Measurements from ENCODE around the gene TOM1L2. TPM values are rescaled to one million over a fixed set of nuclear protein-coding genes. Genes with fewer than 3 reads are reported as not detected.
A peak's percentile ranks its signal among the peaks of the same experiment; 100 is the strongest.

Gene TOM1L2
- total and polyA plus RNA-seq, 8 donors = 13.3 to 154 (median 41.1) TPM

- DNase-seq = peak; percentile 47 to 52
- intact Hi-C loops (cut with DNase I; ENCODE audit: low total_unique reads) = no loop called here
- Histone ChIP-seq H3K27ac (peak overlapping the region; percentile 92 to 99 (median 95)), H3K4me1 (peaks cover 23 to 63% (median 40%) of the 10 kb centered on the region in 4 donors), H3K4me3 (peak overlapping the region; percentile 74 to 95 (median 89)), H3K36me3 (no peaks in the 10 kb centered on the region), H3K9me3 (no peaks in the 10 kb centered on the region), H3K27me3 (no peaks in the 10 kb centered on the region)
- 1 to 5% (median 2%) methylated on average over 7 to 33 of the region's 33 CpGs for WGBS, 5 donors
- TF ChIP-seq EP300 (IDR thresholded peaks at IDR 0.05) = no peak
- TF ChIP-seq POLR2A (IDR thresholded peaks at IDR 0.05) = no peak
- TF ChIP-seq POLR2AphosphoS5 (IDR thresholded peaks at IDR 0.05) = no peak
- no peak for TF ChIP-seq CTCF (IDR thresholded peaks at IDR 0.05)
These were observed 622 bp downstream of the TOM1L2 start for GRCh38 chr17:17971431-17972125.

GRCh38 chr17:17970699-17971430 lies 1.3 kb downstream of the TOM1L2 start:
- H3K27ac ChIP-seq = peak overlapping the region; percentile 92 to 99 (median 95)
- peak overlapping the region; percentile 74 to 95 (median 89) for H3K4me3 ChIP-seq

GRCh38 chr17:17966399-17966798 lies 5.8 kb downstream of the TOM1L2 start:
- no peak overlapping the region for H3K4me3 ChIP-seq
- H3K36me3 ChIP-seq = no peaks in the 10 kb centered on the region
- no peak overlapping the region for H3K27ac ChIP-seq
- intact Hi-C loops (cut with DNase I; ENCODE audit: low total_unique reads) = no loop called here
- H3K27me3 ChIP-seq = no peaks in the 10 kb centered on the region
- H3K9me3 ChIP-seq = no peaks in the 10 kb centered on the region
- no peak for DNase-seq
- WGBS, 5 donors = 55 to 76% (median 66%) methylated on average over 3 of the region's 3 CpGs
- TF ChIP-seq EP300 (IDR thresholded peaks at IDR 0.05) = no peak
- no peak for TF ChIP-seq POLR2A (IDR thresholded peaks at IDR 0.05)
- H3K4me1 ChIP-seq = peaks cover 15 to 77% (median 46%) of the 10 kb centered on the region in 4 donors

More at GRCh38 chr17:17970699-17971430, 1.3 kb downstream of the TOM1L2 start:
- no peaks in the 10 kb centered on the region for H3K9me3 ChIP-seq
- peak in 1 of 2 donors; percentile 39 for DNase-seq
- H3K27me3 ChIP-seq = no peaks in the 10 kb centered on the region
- intact Hi-C loops (cut with DNase I; ENCODE audit: low total_unique reads) = no loop called here
- peaks cover 23 to 70% (median 43%) of the 10 kb centered on the region in 4 donors for H3K4me1 ChIP-seq
- peak in 2 of 3 donors; percentile 20 to 65 for TF ChIP-seq POLR2AphosphoS5 (IDR thresholded peaks at IDR 0.05)
- no peak for TF ChIP-seq EP300 (IDR thresholded peaks at IDR 0.05)
- H3K36me3 ChIP-seq = no peaks in the 10 kb centered on the region
- 5 to 18% (median 6%) methylated on average over 1 of the region's 1 CpG for WGBS, 5 donors

GRCh38 chr17:17965152-17965721 lies 7.0 kb downstream of the TOM1L2 start:
- DNase-seq = no peak
- Histone ChIP-seq H3K9me3 (no peaks in the 10 kb centered on the region), H3K27me3 (no peaks in the 10 kb centered on the region), H3K4me1 (peaks cover 9 to 73% (median 42%) of the 10 kb centered on the region in 4 donors), H3K4me3 (no peak overlapping the region), H3K36me3 (no peaks in the 10 kb centered on the region), H3K27ac (peak overlapping the region in 1 of 5 donors; percentile 22)
- 53 to 86% (median 73%) methylated on average over 2 of the region's 2 CpGs for WGBS, 5 donors
- intact Hi-C loops (cut with DNase I; ENCODE audit: low total_unique reads) = no loop called here
- TF ChIP-seq EP300 (IDR thresholded peaks at IDR 0.05) = no peak
- TF ChIP-seq POLR2A (IDR thresholded peaks at IDR 0.05) = no peak
- TF ChIP-seq POLR2AphosphoS5 (IDR thresholded peaks at IDR 0.05) = no peak
- no peak for TF ChIP-seq CTCF (IDR thresholded peaks at IDR 0.05)

GRCh38 chr17:17964710-17965109 lies 7.5 kb downstream of the TOM1L2 start:
- 66 to 84% (median 80%) methylated on average over 4 of the region's 4 CpGs for WGBS, 5 donors
- H3K9me3 ChIP-seq = no peaks in the 10 kb centered on the region
- peak overlapping the region in 1 of 5 donors; percentile 22 for H3K27ac ChIP-seq
- intact Hi-C loops (cut with DNase I; ENCODE audit: low total_unique reads) = no loop called here
- TF ChIP-seq POLR2AphosphoS5 (IDR thresholded peaks at IDR 0.05) (no peak), CTCF (IDR thresholded peaks at IDR 0.05) (no peak), EP300 (IDR thresholded peaks at IDR 0.05) (no peak), POLR2A (IDR thresholded peaks at IDR 0.05) (no peak)
- H3K4me3 ChIP-seq = no peak overlapping the region
- DNase-seq = no peak
- no peaks in the 10 kb centered on the region for H3K36me3 ChIP-seq
- no peaks in the 10 kb centered on the region for H3K27me3 ChIP-seq
- peaks cover 10 to 73% (median 42%) of the 10 kb centered on the region in 4 donors for H3K4me1 ChIP-seq

Data from stomach (tissue), 9 donors.